Activated B cell treated with CpG ODN at 0.5 μM for 24 hours (primary cell): ENCODE results near the gene BRIP1. TPM values are rescaled to one million over a fixed set of nuclear protein-coding genes. Genes with fewer than 3 reads are reported as not detected.

Source experiments
- ATAC-seq: fragments of 200-7000 bp; cut with Tn5 transposase; one replicate; pipeline ENCODE4 v1.10.0; 2021; ENCODE audit warnings: low read depth, mild to moderate bottlenecking, moderate library complexity
- CTCF ChIA-PET: fragments of 350-600 bp; sonication (Branson Sonifier 250); formaldehyde crosslinking; loops from one replicate; lab custom pipeline; 2021; ENCODE audit warnings: antibody characterized with exemption; lab: Charles Lee
- POLR2A ChIA-PET: fragments of 350-600 bp; sonication (Branson Sonifier 250); formaldehyde crosslinking; loops from one replicate; lab custom pipeline; 2021; ENCODE audit warnings: antibody characterized with exemption; lab: Charles Lee
- DNase-seq: peaks from one replicate; pipeline ENCODE4 v3.0.0; 2022
- H3K27ac Mint-ChIP-seq: one replicate; pipeline ENCODE4 v1.8.0; 2020; ENCODE audit warnings: mixed read lengths
- H3K27me3 Mint-ChIP-seq: one replicate; pipeline ENCODE4 v1.8.0; 2021; ENCODE audit warnings: mixed read lengths
- H3K36me3 Mint-ChIP-seq: one replicate; pipeline ENCODE4 v1.8.0; 2021; ENCODE audit warnings: low read depth, mixed read lengths
- H3K4me1 Mint-ChIP-seq: one replicate; pipeline ENCODE4 v1.8.0; 2021; ENCODE audit warnings: mixed read lengths
- H3K4me3 Mint-ChIP-seq: one replicate; pipeline ENCODE4 v1.8.0; 2020; ENCODE audit warnings: mild to moderate bottlenecking, mixed read lengths
- H3K9me3 Mint-ChIP-seq: one replicate; pipeline ENCODE4 v1.8.0; 2020; ENCODE audit warnings: mixed read lengths
- intact Hi-C: fragments of 100-400 bp; cut with micrococcal nuclease; formaldehyde crosslinking; loops from one replicate; pipeline ENCODE4 v1.15.1; 2024
- total RNA-seq: library from RNA; stranded (reverse); gene quantifications from 2 replicates; pipeline ENCODE4 v1.2.3, GENCODE V29; 2022
- TF ChIP-seq, protein P1 (sequence below): fragments of 200-600 bp; IDR thresholded peaks from one replicate; pipeline ENCODE4 v1.8.0; 2022; ENCODE audit warnings: antibody characterized with exemption, mild to moderate bottlenecking

The BRIP1 gene
- total RNA-seq, 1 donor from 2014 or later, result 2.5 TPM

DNA sequence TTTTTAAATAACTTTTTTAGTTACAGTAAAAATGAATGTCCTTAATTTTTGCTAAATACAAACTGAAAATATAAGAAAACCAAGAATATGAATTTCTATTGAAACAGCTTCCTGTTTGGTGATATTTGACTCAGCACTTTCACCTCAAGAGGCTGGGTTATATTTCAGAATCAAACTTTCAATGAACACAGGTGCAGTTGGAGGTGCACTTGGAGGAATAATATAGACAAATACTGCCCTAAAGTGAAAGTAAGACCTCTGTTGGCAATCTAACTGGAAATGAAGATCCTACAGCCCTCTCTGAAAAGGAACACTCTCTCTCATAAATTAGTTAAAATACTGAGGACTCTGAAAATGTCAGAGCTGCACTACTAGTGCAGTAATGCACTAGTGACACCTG is 106.2 kb downstream of the BRIP1 start:
- ATAC-seq (no peak), DNase-seq (no peak)
- intact Hi-C loops, result no loop called here
- no peak overlapping the region for H3K27ac Mint-ChIP-seq
- no peaks in the 10 kb centered on the region for H3K27me3 Mint-ChIP-seq
- TF ChIP-seq, protein P1, sequence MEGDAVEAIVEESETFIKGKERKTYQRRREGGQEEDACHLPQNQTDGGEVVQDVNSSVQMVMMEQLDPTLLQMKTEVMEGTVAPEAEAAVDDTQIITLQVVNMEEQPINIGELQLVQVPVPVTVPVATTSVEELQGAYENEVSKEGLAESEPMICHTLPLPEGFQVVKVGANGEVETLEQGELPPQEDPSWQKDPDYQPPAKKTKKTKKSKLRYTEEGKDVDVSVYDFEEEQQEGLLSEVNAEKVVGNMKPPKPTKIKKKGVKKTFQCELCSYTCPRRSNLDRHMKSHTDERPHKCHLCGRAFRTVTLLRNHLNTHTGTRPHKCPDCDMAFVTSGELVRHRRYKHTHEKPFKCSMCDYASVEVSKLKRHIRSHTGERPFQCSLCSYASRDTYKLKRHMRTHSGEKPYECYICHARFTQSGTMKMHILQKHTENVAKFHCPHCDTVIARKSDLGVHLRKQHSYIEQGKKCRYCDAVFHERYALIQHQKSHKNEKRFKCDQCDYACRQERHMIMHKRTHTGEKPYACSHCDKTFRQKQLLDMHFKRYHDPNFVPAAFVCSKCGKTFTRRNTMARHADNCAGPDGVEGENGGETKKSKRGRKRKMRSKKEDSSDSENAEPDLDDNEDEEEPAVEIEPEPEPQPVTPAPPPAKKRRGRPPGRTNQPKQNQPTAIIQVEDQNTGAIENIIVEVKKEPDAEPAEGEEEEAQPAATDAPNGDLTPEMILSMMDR, result no peak
- peaks cover 8% of the 10 kb centered on the region for H3K9me3 Mint-ChIP-seq
- no peak overlapping the region for H3K4me3 Mint-ChIP-seq
- POLR2A ChIA-PET, result no interaction called here
- H3K36me3 Mint-ChIP-seq, result peaks cover 11% of the 10 kb centered on the region
- peaks cover 4% of the 10 kb centered on the region for H3K4me1 Mint-ChIP-seq
- CTCF ChIA-PET, result no interaction called here

- intact Hi-C loops, result no loop called here
- Mint-ChIP-seq H3K27me3 (no peaks in the 10 kb centered on the region), H3K4me1 (peaks cover 4% of the 10 kb centered on the region), H3K9me3 (peaks cover 7% of the 10 kb centered on the region), H3K4me3 (no peak overlapping the region), H3K36me3 (peaks cover 11% of the 10 kb centered on the region), H3K27ac (no peak overlapping the region)
- DNase-seq (no peak), ATAC-seq (no peak)
- TF ChIP-seq, protein P1, result no peak
- CTCF ChIA-PET, result no interaction called here
- POLR2A ChIA-PET, result no interaction called here
These were observed 106.8 kb downstream of the BRIP1 start for GRCh38 chr17:61756561-61756960.

DNA sequence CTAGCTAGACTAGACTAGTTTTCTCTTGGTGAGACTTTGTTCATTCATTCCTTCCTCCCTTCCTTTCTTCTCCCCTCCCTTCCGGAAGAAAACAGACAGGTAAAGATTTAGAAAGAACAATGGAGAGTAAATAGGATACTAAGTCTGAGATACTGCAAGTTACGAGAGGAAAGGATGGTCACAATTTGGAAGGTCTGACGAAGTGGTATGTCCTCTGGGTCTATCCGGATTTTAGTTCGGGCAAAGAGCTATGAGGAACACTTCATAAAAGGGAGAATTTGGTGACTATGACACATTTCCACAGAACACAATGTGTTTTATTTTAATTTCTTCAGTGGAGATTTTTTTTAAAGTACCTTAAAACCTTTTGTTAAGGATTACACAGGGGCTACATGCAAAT is 107.7 kb downstream of the BRIP1 start:
- TF ChIP-seq, protein P1, result no peak
- H3K27ac Mint-ChIP-seq, result no peak overlapping the region
- H3K36me3 Mint-ChIP-seq, result peaks cover 5% of the 10 kb centered on the region
- H3K4me3 Mint-ChIP-seq, result no peak overlapping the region
- POLR2A ChIA-PET, result no interaction called here
- DNase-seq (no peak), ATAC-seq (no peak)
- peaks cover 5% of the 10 kb centered on the region for H3K9me3 Mint-ChIP-seq
- H3K27me3 Mint-ChIP-seq, result no peaks in the 10 kb centered on the region
- CTCF ChIA-PET, result no interaction called here
- H3K4me1 Mint-ChIP-seq, result peaks cover 7% of the 10 kb centered on the region
- intact Hi-C loops, result no loop called here

DNA sequence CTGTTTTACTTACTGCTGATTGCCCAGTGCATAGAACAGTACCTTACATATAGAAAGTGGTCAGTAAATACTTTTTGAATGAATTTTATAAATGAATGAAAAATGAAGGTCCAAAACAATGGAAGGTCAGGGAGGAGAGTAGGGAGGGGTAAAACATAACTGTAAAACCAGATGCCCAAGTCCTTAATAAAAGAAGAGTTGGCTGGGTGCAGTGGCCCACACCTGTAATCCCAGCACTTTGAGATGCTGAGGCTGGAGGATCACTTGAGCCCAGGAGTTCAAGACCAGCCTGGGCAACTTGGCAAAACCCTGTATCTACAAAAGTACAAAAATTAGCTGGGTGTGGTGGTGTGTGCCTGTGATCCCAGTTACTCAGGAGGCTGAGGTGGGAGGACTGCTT is 108.2 kb downstream of the BRIP1 start:
- TF ChIP-seq, protein P1, result no peak
- ChIA-PET POLR2A (no interaction called here), CTCF (no interaction called here)
- Mint-ChIP-seq H3K4me3 (no peak overlapping the region), H3K36me3 (peaks cover 5% of the 10 kb centered on the region), H3K4me1 (peaks cover 7% of the 10 kb centered on the region), H3K9me3 (peaks cover 5% of the 10 kb centered on the region), H3K27ac (no peak overlapping the region), H3K27me3 (no peaks in the 10 kb centered on the region)
- ATAC-seq (no peak), DNase-seq (no peak)
- intact Hi-C loops, result no loop called here

DNA sequence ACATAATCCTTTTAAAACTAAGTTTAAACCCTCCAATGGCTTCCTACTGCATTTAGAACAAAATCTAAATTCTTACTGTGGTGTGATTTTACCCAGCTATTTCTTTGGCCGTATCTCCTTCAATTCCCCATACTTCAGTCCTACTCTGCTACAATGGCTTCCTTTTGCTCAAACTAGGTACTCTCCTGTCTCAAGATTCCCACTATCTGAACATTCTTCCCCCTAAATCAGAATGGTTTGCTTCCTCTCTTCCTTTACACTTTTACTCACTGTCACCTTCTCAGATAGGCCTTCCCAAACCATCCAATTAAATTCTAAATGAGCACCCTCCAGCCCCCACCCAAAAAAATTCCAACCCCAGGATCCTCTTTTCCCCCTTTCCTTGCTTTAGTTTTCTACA is 109.2 kb downstream of the BRIP1 start:
- intact Hi-C loops, result no loop called here
- Mint-ChIP-seq H3K27me3 (no peaks in the 10 kb centered on the region), H3K36me3 (peaks cover 4% of the 10 kb centered on the region), H3K9me3 (peaks cover 5% of the 10 kb centered on the region), H3K27ac (no peak overlapping the region), H3K4me3 (no peak overlapping the region), H3K4me1 (peaks cover 7% of the 10 kb centered on the region)
- no peak for DNase-seq
- CTCF ChIA-PET, result no interaction called here
- TF ChIP-seq, protein P1, result no peak
- POLR2A ChIA-PET, result no interaction called here
- no peak for ATAC-seq
